Stimulated activated CD4-positive, alpha-beta T cell treated with anti-CD3 and anti-CD28 coated beads, Interleukin-12 subunit alpha, Interleukin-12 subunit beta, amount 100 ng/mL, for 4 hours (primary cell): ENCODE results near the gene GPANK1.

ENCODE experiments used
- DNase-seq: peaks from one replicate; pipeline ENCODE4 v3.0.0-alpha.2; 2020

GPANK1 gene

GRCh38 chr6:31614684-31615578, 49.9 kb downstream of the GPANK1 start, which contains the start of gene AIF1:
AIF1 (plus strand) TSS chr6:31615234; CDS start chr6:31615330, 96 bp downstream.
- no peak for DNase-seq

DNA sequence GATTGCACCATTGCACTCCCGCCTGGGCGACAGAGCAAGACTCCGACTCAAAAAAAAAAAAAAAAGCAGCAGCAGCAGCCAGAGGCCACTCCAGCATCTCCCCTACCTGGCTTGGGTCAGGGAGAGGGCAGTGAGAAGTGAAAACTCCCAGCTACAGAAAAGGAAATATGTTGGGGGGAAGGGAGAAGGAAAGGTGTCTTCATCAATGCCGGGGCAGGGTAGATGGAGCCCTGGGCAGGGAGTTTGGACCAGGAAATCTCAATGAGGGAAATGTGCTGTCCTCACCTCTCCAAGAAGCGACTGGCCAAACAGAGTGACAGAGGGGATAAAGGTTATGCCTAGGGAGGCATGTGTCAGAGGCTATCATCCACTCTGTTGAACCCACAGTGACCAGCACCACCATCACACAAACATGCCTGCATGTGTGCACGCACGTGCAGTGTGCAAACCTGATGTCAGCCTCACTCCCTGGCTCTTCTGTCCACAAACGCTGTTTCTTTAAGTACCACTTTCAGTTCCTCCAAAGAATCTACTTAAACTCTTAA, 50.6 kb downstream of the GPANK1 start:
- DNase-seq = no peak
